ENCODE measurements around the gene AOPEP. TPM values are rescaled to one million over a fixed set of nuclear protein-coding genes. Genes with fewer than 3 reads are reported as not detected.

Gene AOPEP
- total and polyA plus RNA-seq, 2 of the 13 experiments (the other 11 are each of a cell fraction or from before 2014, with no cell fraction given) = 22.2 to 41.6 TPM

- no peak for DNase-seq (ENCODE audit: low spot score)
- WGBS (ENCODE audit: low lambda C conversion rate) = 75% methylated on average over 4 of the region's 4 CpGs
- no peak overlapping the region for H3K9ac ChIP-seq (ENCODE audit: insufficient read depth, low read depth, low read length)
- H4K20me1 ChIP-seq (ENCODE audit: insufficient read depth, low read length) = no peaks in the 10 kb centered on the region
- no peaks in the 10 kb centered on the region for H3K36me3 ChIP-seq (replicated peaks in 1 of 2; ENCODE audit: control insufficient read depth in 1 of 2, insufficient read depth in 2 of 2, low read length in 2 of 2)
- H3K4me2 ChIP-seq (ENCODE audit: low read depth, low read length) = no peak overlapping the region
- no peak overlapping the region for H2AFZ ChIP-seq (ENCODE audit: low read length)
- H3K4me1 ChIP-seq (ENCODE audit: insufficient read depth, low read length) = peaks cover 27% of the 10 kb centered on the region
- no peaks in the 10 kb centered on the region for H3K27me3 ChIP-seq (ENCODE audit: control insufficient read depth in 1 of 2, insufficient read depth in 2 of 2, low read length in 2 of 2)
- no peak overlapping the region for H3K4me3 ChIP-seq (replicated peaks in 1 of 3; ENCODE audit: insufficient read depth in 1 of 3, low read depth in 2 of 3, low read length in 3 of 3)
- no peak for TF ChIP-seq KDM2A (CRISPR knock-in tag; IDR thresholded peaks at IDR 0.05; ENCODE audit: borderline replicate concordance, low read depth)
- TF ChIP-seq ZNF296 (CRISPR knock-in tag; conservative IDR thresholded peaks at IDR 0.05) = no peak
- no peak for TF ChIP-seq ZNF546 (CRISPR knock-in tag; conservative IDR thresholded peaks at IDR 0.05)
- no peak for TF ChIP-seq MTF1 (CRISPR knock-in tag; IDR thresholded peaks at IDR 0.05)
- TF ChIP-seq SAFB2 (CRISPR knock-in tag; IDR thresholded peaks at IDR 0.05; ENCODE audit: borderline replicate concordance, low read depth) = no peak
- TF ChIP-seq, protein P1, sequence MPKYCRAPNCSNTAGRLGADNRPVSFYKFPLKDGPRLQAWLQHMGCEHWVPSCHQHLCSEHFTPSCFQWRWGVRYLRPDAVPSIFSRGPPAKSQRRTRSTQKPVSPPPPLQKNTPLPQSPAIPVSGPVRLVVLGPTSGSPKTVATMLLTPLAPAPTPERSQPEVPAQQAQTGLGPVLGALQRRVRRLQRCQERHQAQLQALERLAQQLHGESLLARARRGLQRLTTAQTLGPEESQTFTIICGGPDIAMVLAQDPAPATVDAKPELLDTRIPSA (CRISPR knock-in tag; IDR thresholded peaks at IDR 0.05; ENCODE audit: borderline replicate concordance) = no peak
- TF ChIP-seq REPIN1 (CRISPR knock-in tag; IDR thresholded peaks at IDR 0.05; ENCODE audit: borderline replicate concordance, low read depth) = no peak
- TF ChIP-seq ZMAT3 (CRISPR knock-in tag; conservative IDR thresholded peaks at IDR 0.05) = no peak
- POLR2A ChIA-PET = no interaction called here
- H3K27ac ChIP-seq (ENCODE audit: extremely low read length, insufficient read depth, low read length) = no peak overlapping the region
- CTCF ChIA-PET (ENCODE audit: low intra/inter-chr PET ratio, low total read pairs) = no interaction called here
- BruUV-seq (replicated peaks) = no TSS peak
- in situ Hi-C loops (cut with HindIII; ENCODE audit: extremely low pct_ligation_motif_present, low pct_unique_long_range_greater_than_20kb) (no loop called here), intact Hi-C loops (cut with micrococcal nuclease; ENCODE audit: unreplicated experiment) (loop anchor here (10.0 kb wide), 1 partner anchor 58 kb away; no protein-coding TSS in a partner anchor)
- no peaks in the 10 kb centered on the region for H3K79me2 ChIP-seq (ENCODE audit: insufficient read depth, low read length)
- no peak for ATAC-seq
- no peak for FAIRE-seq
- H3K9me3 ChIP-seq (ENCODE audit: low read length) = no peaks in the 10 kb centered on the region
Measured at GRCh38 chr9:94882966-94883641, 156.6 kb downstream of the AOPEP start.
